Keratinocyte (primary cell): ENCODE results near the gene POLD1. TPM values are rescaled to one million over a fixed set of nuclear protein-coding genes. Genes with fewer than 3 reads are reported as not detected.
A peak's percentile ranks its signal among the peaks of the same experiment; 100 is the strongest.

Experiments used
- DNase-seq: peaks from one replicate; pipeline ENCODE4 v3.0.0-alpha.2; 2011; ENCODE audit warnings: low read depth, missing footprints, low spot score
- FAIRE-seq: peaks from 2 replicates; lab custom pipeline; 2011; peaks lifted over from hg19 to GRCh38; lab: Jason Lieb, UNC
- H2AFZ ChIP-seq: 2 replicates; pipeline ENCODE4 v1.6.0; 2012; ENCODE audit warnings: low read length, control low read depth, inconsistent platforms; ENCODE audit not compliant: control insufficient read depth
- H3K27ac ChIP-seq: 2 replicates; pipeline ENCODE4 v1.5.1; 2011; ENCODE audit warnings: low read length; ENCODE audit not compliant: control insufficient read depth, insufficient read depth
- H3K27me3 ChIP-seq: 3 replicates; pipeline ENCODE4 v1.6.0; 2011; ENCODE audit warnings: low read length; ENCODE audit not compliant: control insufficient read depth, insufficient read depth; ENCODE audit errors: extremely low read depth
- H3K36me3 ChIP-seq, 2 experiments: 2 replicates in 1 of 2; 3 replicates in 1 of 2; pipeline ENCODE4 v1.5.1; 2011; ENCODE audit warnings: low read length in 2 of 2, mild to moderate bottlenecking in 1 of 2; ENCODE audit not compliant: control insufficient read depth in 2 of 2, insufficient read depth in 2 of 2; ENCODE audit errors: extremely low read depth in 1 of 2
- H3K4me1 ChIP-seq: 3 replicates; pipeline ENCODE4 v1.5.1; 2011; ENCODE audit warnings: low read length; ENCODE audit not compliant: control insufficient read depth, insufficient read depth; ENCODE audit errors: extremely low read depth
- H3K4me2 ChIP-seq: 3 replicates; pipeline ENCODE4 v1.6.0; 2011; ENCODE audit warnings: low read depth, low read length; ENCODE audit not compliant: control insufficient read depth, insufficient read depth; ENCODE audit errors: extremely low read depth
- H3K4me3 ChIP-seq, 3 experiments: fragments of 200-600 bp in 1 of 3; sonication (generic) in 1 of 3; 2 replicates in 2 of 3; 3 replicates in 1 of 3; pipeline ENCODE4 v1.5.1; 2011 to 2016; ENCODE audit warnings: low read length in 3 of 3, mild to moderate bottlenecking in 3 of 3, control low read depth in 2 of 3, inconsistent platforms in 1 of 3, low read depth in 1 of 3, mixed read lengths in 1 of 3, mixed run types in 1 of 3, moderate library complexity in 1 of 3; ENCODE audit not compliant: control insufficient read depth in 2 of 3, insufficient read depth in 2 of 3; ENCODE audit errors: extremely low read depth in 1 of 3
- H3K79me2 ChIP-seq: 2 replicates; pipeline ENCODE4 v1.6.0; 2012; ENCODE audit warnings: low read length; ENCODE audit not compliant: control insufficient read depth, insufficient read depth
- H3K9ac ChIP-seq: 3 replicates; pipeline ENCODE4 v1.6.0; 2011; ENCODE audit warnings: low read length; ENCODE audit not compliant: control insufficient read depth, insufficient read depth; ENCODE audit errors: extremely low read depth
- H3K9me1 ChIP-seq: 3 replicates; pipeline ENCODE4 v1.6.0; 2011; ENCODE audit warnings: low read length; ENCODE audit not compliant: control insufficient read depth, insufficient read depth; ENCODE audit errors: extremely low read depth
- H3K9me3 ChIP-seq: 2 replicates; pipeline ENCODE4 v1.5.1; 2012; ENCODE audit warnings: low read depth, low read length; ENCODE audit not compliant: control insufficient read depth
- H4K20me1 ChIP-seq: 3 replicates; pipeline ENCODE4 v1.6.0; 2011; ENCODE audit warnings: low read length; ENCODE audit not compliant: control insufficient read depth, insufficient read depth; ENCODE audit errors: extremely low read depth
- CTCF ChIP-seq, 3 experiments: IDR thresholded peaks in 1 of 3; conservative IDR thresholded peaks in 1 of 3; optimal IDR thresholded peaks in 1 of 3; 2 replicates in 2 of 3; 3 replicates in 1 of 3; pipeline versions ENCODE3 to v1.5.1; 2011; ENCODE audit warnings: low read length in 3 of 3, mild to moderate bottlenecking in 3 of 3, moderate library complexity in 2 of 3, control low read depth in 1 of 3, inconsistent platforms in 1 of 3; ENCODE audit not compliant: insufficient read depth in 2 of 3; ENCODE audit errors: extremely low read depth in 1 of 3
- EZH2 ChIP-seq: IDR thresholded peaks from one replicate; pipeline ENCODE4 v1.6.1; 2012; ENCODE audit warnings: inconsistent platforms, mild to moderate bottlenecking, low read length, moderate library complexity
- dilution Hi-C: fragments of 300-500 bp; cut with MboI; formaldehyde crosslinking; loops from one replicate; pipeline ENCODE4 v1.7.0; 2020; ENCODE audit warnings: low sequenced_read_pairs; ENCODE audit not compliant: extremely low pct_ligation_motif_present
- polyA plus RNA-seq, 5 experiments: library from polyadenylated mRNA; depleted of rRNA in 3 of 5; stranded (reverse) in 3 of 5; stranded (forward) in 1 of 5; unstranded in 1 of 5; fragments of >200 nt; gene quantifications; 1 replicate in 1 of 5; 2 replicates in 3 of 5; 3 replicates in 1 of 5; pipeline versions ENCODE4 v1.2.1 to v1.2.3, GENCODE V29; 2011 to 2012; ENCODE audit warnings: missing spikeins in 2 of 5, low read depth in 1 of 5, low replicate concordance in 1 of 5

The POLD1 gene
- polyA plus RNA-seq, 1 donor (not counting 4 experiments of a cell fraction or from before 2014, with no cell fraction given), result 8.7 TPM

DNA sequence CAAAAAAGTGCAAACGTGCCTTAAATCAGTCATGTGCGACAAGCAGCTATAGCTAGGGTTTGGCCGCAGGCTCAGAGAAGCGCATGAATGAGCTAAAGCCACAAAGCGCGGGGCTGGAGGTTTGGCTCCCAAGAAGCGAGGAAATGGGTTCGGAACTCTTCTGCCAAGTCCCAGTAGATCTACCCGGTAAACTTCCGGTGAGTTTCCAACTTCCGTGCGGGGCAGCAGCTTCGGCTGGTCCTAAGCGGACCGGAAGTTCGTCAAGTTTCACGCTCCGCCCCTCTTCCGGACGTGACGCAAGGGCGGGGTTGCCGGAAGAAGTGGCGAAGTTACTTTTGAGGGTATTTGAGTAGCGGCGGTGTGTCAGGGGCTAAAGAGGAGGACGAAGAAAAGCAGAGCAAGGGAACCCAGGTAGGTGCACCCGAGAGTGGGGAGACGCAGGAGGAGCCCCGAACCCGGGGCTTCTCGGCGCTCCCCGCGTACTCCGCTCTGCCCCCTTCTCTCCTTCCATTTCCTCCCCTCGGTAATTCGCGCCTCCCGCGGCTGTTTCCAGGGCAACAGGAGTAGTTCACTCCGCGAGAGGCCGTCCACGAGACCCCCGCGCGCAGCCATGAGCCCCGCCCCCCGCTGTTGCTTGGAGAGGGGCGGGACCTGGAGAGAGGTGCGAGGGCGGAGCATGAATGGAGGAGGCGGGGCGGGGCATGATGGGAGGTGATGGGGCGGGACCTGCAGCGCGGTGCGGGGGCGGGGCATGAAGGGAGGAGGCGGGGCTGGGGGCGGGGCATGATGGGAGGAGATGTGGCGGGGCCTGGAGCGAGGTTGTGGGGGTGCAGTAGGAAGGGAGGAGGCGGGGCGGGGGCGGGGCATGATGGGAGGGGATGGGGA, 7.7 kb upstream of the POLD1 start, which contains the start of gene NR1H2:
Gene NR1H2 (plus strand): TSS at position 292 of the 885 bp plus-strand sequence. CDS start 1,149 bp downstream, outside the sequence.
- peak; percentile 83 for DNase-seq
- no peaks in the 10 kb centered on the region for H3K9me3 ChIP-seq
- no peaks in the 10 kb centered on the region for H4K20me1 ChIP-seq
- peak within 1 kb of the TSS; percentile 75 for H3K4me2 ChIP-seq
- H3K36me3 ChIP-seq, result peaks cover 16 to 24% of the 10 kb centered on the region in 2 experiments
- H3K79me2 ChIP-seq, result no peaks in the 10 kb centered on the region
- TF ChIP-seq EZH2, result no peak
- TF ChIP-seq CTCF (optimal IDR thresholded peaks at IDR 0.05 in 1 of 3, IDR thresholded peaks at IDR 0.05 in 1 of 3, conservative IDR thresholded peaks at IDR 0.05 in 1 of 3; ENCODE audit: extremely low read depth in 1 of 3, insufficient read depth in 2 of 3, low read length in 3 of 3), result no peak
- peak; percentile 69 for FAIRE-seq
- H3K4me1 ChIP-seq, result no peaks in the 10 kb centered on the region
- H3K9ac ChIP-seq, result peak within 1 kb of the TSS; percentile 97
- peak within 1 kb of the TSS; percentile 90 to 96 (median 95) for H3K4me3 ChIP-seq
- dilution Hi-C loops, result no loop called here
- peak within 1 kb of the TSS; percentile 86 for H2AFZ ChIP-seq
- peak within 1 kb of the TSS; percentile 97 for H3K27ac ChIP-seq
- H3K27me3 ChIP-seq, result no peaks in the 10 kb centered on the region
- no peaks in the 10 kb centered on the region for H3K9me1 ChIP-seq

- Histone ChIP-seq H3K36me3 (peaks cover 16 to 27% of the 10 kb centered on the region in 2 experiments), H3K9me3 (no peaks in the 10 kb centered on the region), H3K79me2 (no peaks in the 10 kb centered on the region), H3K27me3 (no peaks in the 10 kb centered on the region), H3K4me1 (no peaks in the 10 kb centered on the region), H3K9ac (no peak overlapping the region), H3K4me3 (peak overlapping the region in 1 of 3 experiments; percentile 96), H4K20me1 (no peaks in the 10 kb centered on the region), H3K9me1 (no peaks in the 10 kb centered on the region), H2AFZ (no peak overlapping the region), H3K27ac (no peak overlapping the region), H3K4me2 (no peak overlapping the region)
- DNase-seq, result no peak
- FAIRE-seq, result no peak
- no peak for TF ChIP-seq CTCF (optimal IDR thresholded peaks at IDR 0.05 in 1 of 3, IDR thresholded peaks at IDR 0.05 in 1 of 3, conservative IDR thresholded peaks at IDR 0.05 in 1 of 3; ENCODE audit: extremely low read depth in 1 of 3, insufficient read depth in 2 of 3, low read length in 3 of 3)
- no peak for TF ChIP-seq EZH2
- dilution Hi-C loops, result no loop called here
Observed at GRCh38 chr19:50377051-50377461, 7.1 kb upstream of the POLD1 start.
